ENCODE measurements around the gene TAX1BP3. TPM values are rescaled to one million over a fixed set of nuclear protein-coding genes. Genes with fewer than 3 reads are reported as not detected.

TAX1BP3 gene
- total RNA-seq: 100 to 1,000 TPM; 183 to 303 (median 249) TPM

GRCh38 chr17:3668279-3669084 lies at the start of gene TAX1BP3, which contains the start of gene EMC6:
Gene TAX1BP3 (minus strand): TSS chr17:3668578. CDS start chr17:3668526, 52 bp downstream.
Gene EMC6 (plus strand): TSS chr17:3668812. CDS start chr17:3669147, 335 bp downstream.
- no peaks in the 10 kb centered on the region for H3K9me3 ChIP-seq
- DNase-seq (ENCODE audit: low spot score in 2 of 2): peak; percentile 97 to 99
- H3K4me3 ChIP-seq: peak within 1 kb of the TSS; percentile 55 to 99 (median 90)
- no peaks in the 10 kb centered on the region for H3K27me3 ChIP-seq
- H3K4me1 ChIP-seq: peaks cover 0 to 50% (median 26%) of the 10 kb centered on the region in 4 donors
- peak within 1 kb of the TSS; percentile 84 to 99 (median 94) for H3K27ac ChIP-seq
- TF ChIP-seq EP300 (IDR thresholded peaks at IDR 0.05) (peak; percentile 46 to 98), POLR2A (IDR thresholded peaks at IDR 0.05) (peak; percentile 93)
- TF ChIP-seq, protein P1, sequence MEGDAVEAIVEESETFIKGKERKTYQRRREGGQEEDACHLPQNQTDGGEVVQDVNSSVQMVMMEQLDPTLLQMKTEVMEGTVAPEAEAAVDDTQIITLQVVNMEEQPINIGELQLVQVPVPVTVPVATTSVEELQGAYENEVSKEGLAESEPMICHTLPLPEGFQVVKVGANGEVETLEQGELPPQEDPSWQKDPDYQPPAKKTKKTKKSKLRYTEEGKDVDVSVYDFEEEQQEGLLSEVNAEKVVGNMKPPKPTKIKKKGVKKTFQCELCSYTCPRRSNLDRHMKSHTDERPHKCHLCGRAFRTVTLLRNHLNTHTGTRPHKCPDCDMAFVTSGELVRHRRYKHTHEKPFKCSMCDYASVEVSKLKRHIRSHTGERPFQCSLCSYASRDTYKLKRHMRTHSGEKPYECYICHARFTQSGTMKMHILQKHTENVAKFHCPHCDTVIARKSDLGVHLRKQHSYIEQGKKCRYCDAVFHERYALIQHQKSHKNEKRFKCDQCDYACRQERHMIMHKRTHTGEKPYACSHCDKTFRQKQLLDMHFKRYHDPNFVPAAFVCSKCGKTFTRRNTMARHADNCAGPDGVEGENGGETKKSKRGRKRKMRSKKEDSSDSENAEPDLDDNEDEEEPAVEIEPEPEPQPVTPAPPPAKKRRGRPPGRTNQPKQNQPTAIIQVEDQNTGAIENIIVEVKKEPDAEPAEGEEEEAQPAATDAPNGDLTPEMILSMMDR (IDR thresholded peaks at IDR 0.05): peak in 1 of 5 experiments; percentile 9
- WGBS, 2 donors: 0 to 2% methylated on average over 69 to 70 of the region's 89 CpGs
- peaks cover 0 to 41% (median 0%) of the 10 kb centered on the region in 3 donors for H3K36me3 ChIP-seq

DNA sequence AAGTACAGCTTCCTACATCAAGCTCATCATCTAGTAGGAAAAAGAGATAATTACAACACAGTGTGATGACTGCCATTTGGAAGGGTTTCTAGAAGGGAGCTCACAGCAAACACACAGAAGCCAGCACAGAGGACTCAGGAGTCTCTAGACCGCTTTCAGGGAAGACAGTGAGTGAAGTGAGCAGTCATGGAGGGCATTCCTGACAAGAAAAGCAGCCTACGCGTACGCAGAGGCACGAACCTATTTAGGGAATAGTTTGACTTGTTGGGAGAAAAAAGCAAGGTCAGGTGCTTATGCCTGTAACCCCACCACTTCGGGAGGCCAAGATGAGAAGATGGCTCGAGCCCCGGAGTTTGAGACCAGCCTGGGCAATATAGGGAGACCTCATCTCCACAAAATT lies 46.9 kb upstream of the TAX1BP3 start:
- H3K9me3 ChIP-seq: no peaks in the 10 kb centered on the region
- H3K27ac ChIP-seq: no peak overlapping the region
- peaks cover 3 to 77% (median 13%) of the 10 kb centered on the region in 3 donors for H3K36me3 ChIP-seq
- DNase-seq (ENCODE audit: low spot score in 2 of 2): no peak
- H3K4me1 ChIP-seq: peaks cover 0 to 12% (median 7%) of the 10 kb centered on the region in 4 donors
- no peaks in the 10 kb centered on the region for H3K27me3 ChIP-seq
- TF ChIP-seq, protein P1 (IDR thresholded peaks at IDR 0.05): no peak
- TF ChIP-seq POLR2A (IDR thresholded peaks at IDR 0.05) (no peak), EP300 (IDR thresholded peaks at IDR 0.05) (no peak)
- 83 to 84% methylated on average over 8 of the region's 8 CpGs for WGBS, 2 donors
- no peak overlapping the region for H3K4me3 ChIP-seq

- H3K36me3 ChIP-seq: peaks cover 3 to 66% (median 13%) of the 10 kb centered on the region in 3 donors
- no peaks in the 10 kb centered on the region for H3K27me3 ChIP-seq
- H3K4me3 ChIP-seq: no peak overlapping the region
- H3K9me3 ChIP-seq: no peaks in the 10 kb centered on the region
- DNase-seq (ENCODE audit: low spot score in 2 of 2): no peak
- TF ChIP-seq EP300 (IDR thresholded peaks at IDR 0.05) (no peak), POLR2A (IDR thresholded peaks at IDR 0.05) (no peak)
- TF ChIP-seq, protein P1 (IDR thresholded peaks at IDR 0.05): no peak
- 72 to 75% methylated on average over 13 of the region's 13 CpGs for WGBS, 2 donors
- H3K27ac ChIP-seq: no peak overlapping the region
- no peaks in the 10 kb centered on the region for H3K4me1 ChIP-seq
Measured at GRCh38 chr17:3712811-3713463, 44.6 kb upstream of the TAX1BP3 start.

DNA sequence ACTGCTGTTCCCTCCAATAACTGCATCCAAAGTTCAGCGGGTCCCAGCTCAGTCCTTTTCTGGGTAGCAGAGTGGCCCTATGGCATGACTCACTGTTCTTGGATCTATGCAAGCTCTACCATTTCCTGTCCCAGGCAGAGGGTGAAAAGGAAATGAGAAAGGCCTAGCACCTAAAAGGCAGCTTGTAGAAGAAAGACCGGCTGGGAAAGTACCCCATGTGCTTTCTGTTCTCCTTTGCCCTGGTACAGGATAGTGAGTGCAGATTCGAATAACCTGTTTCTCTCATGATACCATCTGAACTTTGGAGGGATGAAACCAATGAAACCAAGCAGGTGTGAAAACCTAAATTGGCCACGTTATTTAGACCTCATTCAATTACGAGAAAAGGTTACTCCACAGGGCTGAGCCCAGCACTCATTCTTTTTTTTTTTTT lies 42.6 kb upstream of the TAX1BP3 start:
- TF ChIP-seq, protein P1 (IDR thresholded peaks at IDR 0.05): no peak
- peak in 1 of 2 donors; percentile 14 for TF ChIP-seq EP300 (IDR thresholded peaks at IDR 0.05)
- TF ChIP-seq POLR2A (IDR thresholded peaks at IDR 0.05): no peak
- H3K27me3 ChIP-seq: no peaks in the 10 kb centered on the region
- DNase-seq (ENCODE audit: low spot score in 2 of 2): no peak
- no peaks in the 10 kb centered on the region for H3K4me1 ChIP-seq
- peaks cover 3 to 47% (median 6%) of the 10 kb centered on the region in 3 donors for H3K36me3 ChIP-seq
- WGBS, 2 donors: 67 to 82% methylated on average over 5 of the region's 5 CpGs
- no peak overlapping the region for H3K4me3 ChIP-seq
- no peak overlapping the region for H3K27ac ChIP-seq
- no peaks in the 10 kb centered on the region for H3K9me3 ChIP-seq

Measured in tibial nerve (tissue), 4 donors.